ENCODE data around the gene MSL1. TPM values are rescaled to one million over a fixed set of nuclear protein-coding genes. Genes with fewer than 3 reads are reported as not detected.

The MSL1 gene
- total RNA-seq, 2 donors from 2014 or later, result 66.7 to 68.8 TPM

DNA sequence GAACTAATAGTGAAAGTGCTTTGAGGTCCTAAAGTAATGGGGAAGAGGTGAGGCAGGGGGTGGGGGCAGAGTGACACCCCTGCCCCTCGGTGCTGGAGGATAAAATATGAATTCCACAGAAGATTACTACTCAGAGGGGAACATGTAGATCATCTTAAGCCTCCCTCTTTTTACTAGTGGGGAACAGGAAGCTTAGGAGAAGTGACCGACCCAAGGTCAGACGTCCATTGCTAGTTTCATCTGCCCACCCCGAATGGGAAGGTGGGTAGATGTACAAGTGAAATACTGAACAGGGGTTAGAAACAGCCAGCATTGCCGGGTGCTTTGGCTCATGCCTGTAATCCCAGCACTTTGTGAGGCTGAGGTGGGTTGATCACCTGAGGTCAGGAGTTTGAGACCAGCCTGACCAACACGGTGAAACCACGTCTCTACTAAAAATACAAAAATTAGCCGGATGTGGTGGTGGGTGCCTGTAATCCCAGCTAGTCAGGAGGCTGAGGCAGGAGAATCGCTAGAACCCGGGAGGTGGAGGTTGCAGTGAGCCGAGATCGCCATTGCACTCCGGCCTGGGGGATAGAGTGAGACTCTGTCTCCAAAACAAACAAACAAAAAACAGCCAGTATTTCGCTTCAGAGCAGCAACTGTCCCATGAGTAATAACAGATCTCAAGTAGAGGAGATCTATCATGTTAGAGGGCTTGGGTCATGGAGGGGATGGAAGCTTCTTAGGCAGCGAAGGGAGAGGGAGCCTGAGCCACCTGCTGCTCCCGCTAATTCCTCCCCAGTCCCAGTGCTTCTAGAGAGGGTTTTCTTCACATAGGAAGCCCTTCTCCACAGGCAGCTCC, 20.2 kb upstream of the MSL1 start:
- intact Hi-C loops (cut with DNase I), result no loop called here
- no peak for DNase-seq (ENCODE audit: low spot score)

DNA sequence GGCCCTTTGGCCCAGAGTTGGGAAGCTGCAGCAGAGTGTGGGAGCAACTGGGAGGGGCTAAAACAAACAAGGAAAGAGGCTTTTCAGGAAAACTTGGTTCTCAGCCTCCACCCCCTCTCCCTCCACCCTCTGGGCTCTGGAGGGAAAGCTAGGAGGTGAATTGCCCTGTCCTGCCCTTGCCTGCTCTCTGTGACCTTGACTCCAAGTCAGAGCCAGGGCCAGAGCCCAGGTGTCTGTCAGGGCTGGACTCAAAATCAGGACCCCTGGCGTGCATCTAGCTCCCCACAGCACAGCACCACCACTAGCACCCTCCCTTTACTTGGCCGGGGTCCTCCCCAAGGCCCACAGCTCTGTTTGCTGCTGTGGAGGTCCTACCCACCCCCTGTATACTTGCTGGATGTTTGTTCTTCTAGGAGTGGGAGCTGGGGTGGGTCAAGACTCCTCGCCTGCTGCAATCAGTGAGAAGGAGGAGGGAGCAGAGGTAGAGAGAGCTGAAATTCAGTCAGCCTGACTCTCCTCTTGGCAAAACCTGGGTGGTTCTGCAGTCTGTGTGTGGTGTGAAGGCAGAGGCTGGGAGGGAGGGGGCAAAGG, 18.6 kb upstream of the MSL1 start:
- no peak for DNase-seq (ENCODE audit: low spot score)
- intact Hi-C loops (cut with DNase I), result no loop called here

DNA sequence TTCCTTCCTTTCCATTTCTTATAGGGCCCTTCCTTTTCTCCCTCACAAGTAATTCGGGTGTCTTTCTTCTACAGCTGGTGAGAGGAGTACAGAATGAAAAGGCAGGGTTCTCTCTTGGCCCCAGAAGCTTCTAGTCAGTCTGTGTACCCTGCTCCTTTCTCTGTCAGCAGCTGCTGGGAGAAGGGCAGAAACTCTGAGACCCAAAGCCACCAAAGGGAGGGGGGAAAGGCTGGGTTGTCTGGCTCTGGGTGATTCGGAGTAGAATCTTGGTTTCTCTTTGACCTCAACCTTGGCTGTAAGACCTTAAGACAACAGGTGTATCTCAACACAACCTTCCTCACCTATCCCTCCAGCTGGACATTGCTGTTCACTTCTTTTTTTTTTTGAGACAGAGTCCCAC, 18.1 kb upstream of the MSL1 start:
- DNase-seq (ENCODE audit: low spot score), result no peak
- intact Hi-C loops (cut with DNase I), result no loop called here

DNA sequence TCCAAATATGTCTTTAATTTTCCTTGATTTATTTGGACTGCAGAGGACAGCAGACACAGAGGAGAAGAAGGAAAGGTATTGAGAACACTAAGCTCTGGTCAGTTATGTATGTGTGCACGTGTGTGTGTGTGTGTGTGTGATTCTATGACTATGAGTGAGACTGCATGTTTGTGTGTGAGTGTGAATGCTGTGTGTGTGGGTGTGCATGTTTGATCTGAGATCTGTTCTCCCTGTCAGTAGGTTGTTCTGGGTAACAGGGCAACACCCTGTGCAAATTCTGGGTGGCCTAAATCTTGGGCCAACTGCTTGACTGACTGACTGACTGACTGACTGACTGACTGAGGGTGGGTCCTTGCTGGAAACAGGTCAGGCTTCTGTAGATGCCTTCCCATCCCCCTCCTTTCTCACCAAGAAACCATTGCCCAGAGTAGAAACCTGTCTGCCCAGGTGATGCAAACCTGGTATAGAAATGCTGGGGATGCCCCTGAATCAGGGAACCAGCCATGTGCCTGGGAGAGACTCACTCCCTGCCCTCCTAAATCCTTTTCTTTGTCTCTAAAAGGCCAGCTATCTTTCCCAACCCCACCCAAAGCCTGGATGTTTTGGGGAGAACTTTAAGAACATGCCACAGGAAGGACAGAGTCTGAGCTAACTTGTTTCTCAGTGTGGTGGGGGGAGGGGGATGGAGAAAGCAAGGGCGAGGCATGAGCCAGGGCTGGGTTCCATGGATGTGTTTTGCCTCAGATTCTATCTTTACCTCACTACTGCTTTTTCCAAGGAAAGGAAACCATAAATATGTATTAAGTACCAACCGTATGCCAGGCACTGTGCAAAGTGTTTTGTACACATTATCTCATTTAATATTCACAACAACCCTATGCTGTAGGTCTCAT, 16.9 kb upstream of the MSL1 start:
- no peak for DNase-seq (ENCODE audit: low spot score)
- intact Hi-C loops (cut with DNase I), result no loop called here

DNA sequence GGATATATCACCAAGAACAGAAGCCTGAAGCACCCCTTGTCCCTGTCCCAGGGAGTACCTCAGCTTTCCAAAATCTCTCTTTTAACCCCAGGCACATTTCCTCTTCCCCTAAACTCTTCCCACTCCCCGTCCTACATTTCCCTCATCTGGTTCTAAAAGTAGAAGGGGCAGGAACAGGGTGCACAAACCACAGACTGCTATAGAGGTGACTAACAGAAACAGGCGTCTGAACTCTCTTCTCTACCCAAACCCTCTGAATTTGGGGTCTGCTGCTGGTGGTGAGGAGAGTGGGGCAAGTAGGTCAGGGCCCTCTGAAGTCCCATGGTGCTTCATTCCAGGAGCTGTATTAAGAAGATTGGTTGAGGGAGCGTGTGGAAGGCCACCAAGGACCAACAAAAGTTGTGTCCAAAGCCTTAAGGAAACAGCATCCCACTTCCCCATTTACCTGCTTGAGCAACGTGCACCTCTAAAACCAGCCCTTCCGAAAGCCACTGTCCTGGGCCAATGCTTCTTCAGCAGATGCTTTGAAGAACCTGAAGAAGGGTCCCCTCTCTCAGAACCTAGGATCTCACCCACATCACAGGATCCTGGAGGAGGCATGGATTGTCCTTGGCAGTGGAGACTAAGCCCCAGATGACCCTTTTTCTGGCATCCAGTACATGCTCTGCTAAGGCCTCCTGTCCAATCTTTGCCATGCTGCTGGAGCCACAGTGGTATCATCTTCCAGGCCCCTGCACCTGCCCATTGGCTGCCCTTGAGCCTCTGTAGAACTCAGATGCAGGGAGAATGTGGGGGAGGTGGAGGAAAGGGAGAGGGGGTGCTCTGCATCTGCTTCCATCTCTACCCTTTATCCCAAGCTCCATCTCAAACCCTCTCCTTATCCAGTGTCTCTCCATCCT, 15.7 kb upstream of the MSL1 start:
- intact Hi-C loops (cut with DNase I), result no loop called here
- DNase-seq (ENCODE audit: low spot score), result no peak

DNA sequence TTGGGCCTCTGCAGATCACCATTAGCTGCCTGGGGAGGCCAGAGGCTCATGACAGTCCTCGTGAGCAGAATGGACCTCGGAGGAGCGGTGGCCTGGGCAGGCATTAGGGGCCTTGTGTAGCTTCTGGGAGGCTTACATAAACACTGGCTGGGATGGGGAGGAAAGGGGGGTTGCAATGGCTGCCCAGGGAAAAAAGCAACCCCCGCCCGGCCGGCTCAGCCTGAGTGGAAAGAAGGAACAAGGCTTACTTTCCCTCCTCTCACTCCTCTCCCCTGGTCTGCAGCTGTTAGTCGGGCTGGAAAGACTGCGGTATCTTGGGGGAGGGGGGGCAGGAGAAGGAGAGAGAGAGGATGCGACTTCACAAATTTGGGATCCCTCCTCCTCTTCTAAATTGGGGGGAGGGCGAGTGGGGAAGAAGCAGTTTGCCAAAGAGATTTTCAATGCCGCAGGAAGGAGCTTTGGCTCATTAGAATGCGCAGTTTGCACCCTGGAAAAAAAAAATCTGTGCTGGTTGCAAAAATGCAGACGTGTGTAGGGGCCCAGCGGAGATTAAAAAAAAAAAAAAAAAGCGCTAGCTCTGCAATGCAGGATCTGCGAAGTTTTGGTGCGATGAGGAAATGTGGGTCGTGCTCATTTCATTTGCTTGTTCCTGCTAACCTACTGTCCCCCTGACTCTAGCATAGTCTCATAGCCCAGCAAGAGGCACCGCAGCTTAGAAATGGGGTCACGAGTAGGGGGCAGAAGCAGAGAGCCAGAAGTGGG, 14.8 kb upstream of the MSL1 start:
- intact Hi-C loops (cut with DNase I), result no loop called here
- DNase-seq (ENCODE audit: low spot score), result no peak

DNA sequence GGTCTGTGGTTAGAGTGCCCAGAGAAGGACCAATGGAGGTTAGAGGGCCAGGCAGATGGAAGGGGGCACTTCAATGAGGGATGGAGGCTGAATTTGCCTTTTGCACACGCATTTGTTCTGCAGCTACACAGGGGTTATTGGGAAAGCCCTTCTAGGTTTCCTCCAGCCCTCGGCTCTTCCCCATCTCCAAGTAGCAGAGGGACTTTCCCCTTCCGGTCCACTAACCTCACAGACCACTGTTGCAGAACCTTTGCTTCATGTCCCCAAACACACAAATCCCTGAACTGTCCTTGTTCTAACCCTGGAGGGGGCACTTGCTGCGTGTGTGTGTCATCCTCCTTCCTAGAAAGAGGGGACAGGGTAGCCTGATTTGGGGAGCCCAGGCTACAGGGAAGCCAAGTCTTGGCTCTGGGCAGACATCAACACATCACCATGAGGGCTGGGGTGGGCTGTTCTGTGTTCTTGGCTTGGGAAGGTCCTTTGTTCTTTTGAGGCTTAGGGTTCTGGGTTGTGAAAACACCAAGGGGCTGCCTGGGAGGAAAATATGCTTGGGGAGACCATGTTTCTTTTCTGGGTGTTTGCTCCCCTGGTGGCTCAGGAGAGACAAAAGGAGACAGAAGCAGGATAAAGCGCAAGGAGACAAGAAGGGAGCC, 14.1 kb upstream of the MSL1 start:
- DNase-seq (ENCODE audit: low spot score), result no peak
- intact Hi-C loops (cut with DNase I), result no loop called here

DNA sequence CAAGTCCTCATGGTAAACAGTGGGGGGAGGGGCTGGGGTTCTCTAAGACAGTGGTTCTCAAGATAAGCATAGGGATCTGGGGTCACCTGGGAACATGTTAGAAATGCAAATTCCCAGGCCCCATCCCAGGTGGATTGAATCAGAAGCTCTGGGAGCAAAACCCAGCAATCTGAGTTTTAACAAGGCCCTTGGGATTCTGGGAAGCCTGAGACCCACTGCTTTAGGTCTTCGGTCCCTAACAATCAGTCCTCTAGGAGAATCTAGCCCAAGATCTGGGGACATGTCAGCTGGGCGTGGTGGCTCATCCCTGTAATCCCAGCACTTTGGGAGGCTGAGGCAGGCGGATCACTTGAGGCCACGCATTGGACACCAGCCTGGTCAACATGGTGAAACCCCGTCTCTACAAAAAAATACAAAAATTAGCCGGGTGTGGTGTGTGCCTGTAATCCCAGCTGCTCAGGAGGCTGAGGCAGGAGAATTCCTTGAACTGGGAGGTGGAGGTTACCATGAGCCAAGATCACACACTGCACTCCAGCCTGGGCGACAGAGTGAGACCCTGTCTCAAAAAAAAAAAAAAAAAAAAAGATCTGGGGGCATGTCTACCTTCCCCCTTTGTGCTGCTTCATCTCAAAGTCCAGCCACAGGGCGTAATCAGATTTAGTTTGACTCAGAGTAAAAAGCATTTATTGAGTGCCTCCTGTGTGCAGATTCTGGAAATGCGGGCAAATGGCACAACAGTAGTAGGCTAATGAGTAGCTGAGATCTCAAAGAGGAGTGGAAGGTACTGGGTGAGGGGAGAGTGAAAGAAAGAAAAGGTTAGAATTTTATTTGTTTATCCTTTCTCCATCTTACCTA, 12.6 kb upstream of the MSL1 start:
- DNase-seq (ENCODE audit: low spot score), result no peak
- intact Hi-C loops (cut with DNase I), result no loop called here

DNA sequence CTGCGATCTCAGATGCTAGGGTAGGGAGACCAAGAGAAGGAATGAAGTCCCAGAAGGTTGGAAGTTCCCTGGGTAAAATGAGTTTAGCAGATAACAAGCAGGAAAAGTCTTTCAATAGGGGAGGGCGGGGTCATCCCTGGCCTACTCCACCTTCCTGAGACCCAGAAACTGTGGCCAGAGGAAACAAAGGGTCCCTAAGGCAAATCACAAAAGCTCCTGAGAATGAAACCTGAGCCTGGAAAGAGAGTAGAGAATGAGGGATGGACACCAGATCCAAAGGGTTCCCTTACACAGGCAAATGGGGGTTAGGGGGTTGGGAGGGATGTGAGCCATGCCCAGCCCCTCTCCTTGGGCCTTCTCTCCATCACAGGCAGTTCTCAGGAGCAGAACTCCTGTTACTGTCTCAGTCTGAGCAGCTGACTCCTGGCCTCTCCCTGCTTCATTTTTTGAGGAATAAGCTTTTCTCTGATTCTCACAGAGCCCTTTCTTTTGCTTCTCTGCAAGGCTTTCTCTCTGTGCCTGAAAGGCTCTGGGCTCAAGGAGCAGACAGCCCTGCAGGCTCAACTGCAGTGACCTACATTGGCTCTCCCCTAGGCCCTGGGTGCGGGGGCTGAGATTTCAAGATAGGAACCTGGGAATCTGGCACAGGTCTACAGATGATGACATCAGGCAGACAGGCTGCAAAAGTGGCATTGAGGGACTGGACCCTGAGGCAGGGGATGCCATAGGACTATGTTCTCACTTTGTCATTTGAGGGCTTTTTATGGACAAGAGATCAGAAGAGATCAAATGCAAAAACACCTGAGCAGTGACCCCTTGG, 11.5 kb upstream of the MSL1 start:
- peak; percentile 51 for DNase-seq (ENCODE audit: low spot score)
- intact Hi-C loops (cut with DNase I), result loop anchor here in 1 of 2 donors (10.0 kb wide), 1 partner anchor 45 kb away; the partner anchor contains the start of gene THRA

DNA sequence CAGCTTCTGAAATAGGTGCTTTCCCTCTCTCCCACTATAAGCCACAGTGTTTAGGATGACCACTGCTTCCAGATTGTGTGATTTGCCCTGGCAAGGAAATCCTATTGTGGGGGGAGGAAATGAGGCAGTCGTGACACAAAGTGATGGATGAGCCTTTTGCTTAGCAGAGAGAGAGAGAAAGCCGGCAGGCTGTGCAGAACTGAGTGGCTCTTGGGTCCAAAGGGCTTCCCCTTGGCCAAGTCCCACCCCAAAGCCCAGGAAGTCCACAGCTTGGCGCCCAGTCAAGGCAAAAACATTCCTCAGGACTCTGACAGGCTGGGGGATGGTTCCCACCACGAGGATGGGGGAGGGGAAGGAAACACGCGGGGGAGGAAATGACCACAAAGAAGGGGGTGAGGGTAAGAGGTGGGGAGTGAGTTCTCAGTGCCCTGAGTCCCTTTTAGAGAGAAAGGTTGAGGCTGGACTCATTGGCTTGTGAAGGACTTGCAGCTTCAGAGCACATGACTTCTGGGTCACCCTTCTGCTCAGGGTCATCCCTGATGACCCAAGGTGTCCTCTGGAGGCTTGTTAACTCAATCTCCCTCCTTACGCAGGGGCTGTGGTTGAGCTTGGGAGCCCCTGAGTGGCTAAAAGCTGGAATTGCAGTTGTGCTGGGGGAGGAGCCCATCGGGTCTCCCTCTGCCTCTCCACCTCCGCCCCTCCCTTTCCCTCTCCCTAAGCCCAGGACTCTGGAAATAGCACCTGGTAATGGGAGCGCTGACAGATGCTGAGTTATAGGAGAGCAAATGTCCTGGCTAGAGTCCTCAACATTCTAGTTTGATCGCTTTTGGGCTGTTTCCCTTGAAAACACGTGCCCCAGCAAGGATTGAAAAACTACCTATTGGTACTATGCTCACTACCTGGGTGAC, 10.3 kb upstream of the MSL1 start:
- peak; percentile 96 for DNase-seq (ENCODE audit: low spot score)
- intact Hi-C loops (cut with DNase I), result loop anchor here in 1 of 2 donors (10.0 kb wide), 1 partner anchor 47 kb away; the partner anchor contains the start of gene THRA

DNA sequence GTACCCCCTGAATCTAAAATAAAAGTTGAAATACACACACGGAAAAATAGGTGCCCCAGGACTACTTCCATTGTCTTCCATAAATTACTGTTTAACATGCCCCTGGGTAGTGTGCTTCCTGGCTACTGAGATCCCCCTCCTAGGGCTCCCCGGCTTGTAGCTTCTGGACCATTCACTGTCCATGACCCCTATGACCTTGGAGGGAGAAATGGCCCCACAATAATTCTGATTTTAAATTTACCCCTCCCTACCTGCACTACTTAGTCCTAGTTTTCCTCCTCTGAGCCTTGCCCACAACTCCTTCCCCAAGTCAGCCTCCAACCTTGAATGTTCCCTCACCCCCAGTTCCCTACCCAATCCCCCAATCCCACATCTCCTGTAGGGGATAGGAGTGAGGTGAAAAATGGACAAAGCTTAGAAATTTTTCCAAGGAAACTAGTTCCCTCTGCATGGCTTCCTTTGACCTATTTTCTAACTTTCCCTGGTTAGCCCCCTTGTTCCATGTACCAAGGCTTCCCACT, 9.5 kb upstream of the MSL1 start:
- intact Hi-C loops (cut with DNase I), result loop anchor here in 1 of 2 donors (10.0 kb wide), 1 partner anchor 47 kb away; the partner anchor contains the start of gene THRA
- peak; percentile 18 for DNase-seq (ENCODE audit: low spot score)

DNA sequence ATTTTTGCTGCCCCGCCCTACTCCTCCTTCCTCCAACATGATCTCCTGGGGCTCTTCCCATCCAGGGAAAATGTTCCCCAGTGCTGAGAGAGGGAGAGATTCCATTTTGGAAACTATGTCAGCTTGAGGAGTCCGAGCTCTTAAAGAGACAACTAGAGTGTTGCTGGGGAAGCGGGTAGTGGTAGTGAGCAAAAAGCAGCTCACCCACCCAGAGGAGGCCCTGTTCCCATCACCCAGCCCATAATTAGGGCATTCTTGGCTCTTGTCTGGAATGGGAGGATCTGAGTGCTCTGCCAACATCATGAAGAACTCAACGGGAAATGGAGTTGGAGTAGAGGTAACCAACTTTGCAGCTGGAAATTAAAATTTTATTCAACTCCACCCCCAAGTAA, 9.1 kb upstream of the MSL1 start:
- DNase-seq (ENCODE audit: low spot score), result peak; percentile 66

DNA sequence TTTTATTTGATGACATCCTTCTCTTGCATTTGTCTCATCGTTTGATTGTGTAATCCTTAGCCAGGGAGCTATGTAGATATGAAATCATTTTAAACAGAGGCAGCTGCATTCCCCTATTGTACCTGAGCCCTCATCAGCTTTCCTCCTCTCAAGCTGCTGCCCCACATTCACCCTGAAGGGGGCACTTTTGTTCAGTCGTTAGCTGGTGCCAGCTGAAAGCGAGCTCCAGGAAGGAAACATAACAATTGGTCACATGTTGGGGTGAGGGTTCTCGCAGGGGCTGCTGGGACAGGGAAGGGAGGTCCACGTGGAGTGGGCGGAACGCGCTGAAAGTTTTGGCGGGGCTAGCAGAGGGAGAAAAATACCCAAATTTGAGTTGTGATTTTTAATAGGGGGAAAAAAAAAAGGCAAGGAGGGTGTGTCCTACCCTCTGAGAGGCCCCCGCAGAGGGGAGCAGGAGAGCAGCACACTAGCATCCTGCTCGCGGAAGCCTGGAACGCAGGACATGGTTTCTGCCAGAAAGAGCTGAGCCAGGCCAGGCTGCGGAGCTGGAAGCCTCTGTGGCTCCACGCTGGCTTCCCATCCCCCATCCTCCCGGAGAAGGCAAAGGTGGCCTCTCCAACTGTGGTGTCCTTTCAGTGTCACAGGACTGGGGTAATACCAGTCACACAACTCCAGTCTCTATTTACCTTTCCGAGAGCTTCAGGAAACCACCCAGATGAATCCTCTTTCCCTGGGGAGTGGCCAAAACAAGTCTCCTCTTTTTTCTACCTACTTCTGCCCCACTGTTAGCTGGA, 8.5 kb upstream of the MSL1 start:
- intact Hi-C loops (cut with DNase I), result loop anchor here in 1 of 2 donors (10.0 kb wide), 1 partner anchor 49 kb away; the partner anchor contains the start of gene THRA
- DNase-seq (ENCODE audit: low spot score), result peak; percentile 96

More for the DNA sequence above, 9.1 kb upstream of the MSL1 start:
- intact Hi-C loops (cut with DNase I), result loop anchor here in 1 of 2 donors (10.0 kb wide), 1 partner anchor 48 kb away; the partner anchor contains the start of gene THRA

DNA sequence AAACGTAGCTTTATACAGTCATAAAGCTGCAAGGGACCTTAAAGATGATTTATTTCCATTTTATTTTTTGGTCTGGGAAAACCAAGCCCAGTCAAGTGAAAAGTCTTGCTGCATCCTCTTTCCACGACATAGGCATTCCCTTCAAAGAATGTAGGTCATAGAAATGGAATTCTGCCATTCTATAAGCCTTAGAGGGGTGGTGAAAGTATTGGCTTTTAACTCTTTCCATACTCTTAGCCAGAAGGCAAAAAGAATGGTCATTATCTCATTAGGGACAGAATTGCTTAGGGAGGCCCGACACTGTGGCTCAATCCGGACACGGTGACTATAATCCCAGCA, 7.9 kb upstream of the MSL1 start:
- intact Hi-C loops (cut with DNase I), result loop anchor here (1.0 to 10.0 kb wide), 2 partner anchors 17 to 49 kb away; partner anchors contain the start of gene THRA (in 1 of the 2)
- no peak for DNase-seq (ENCODE audit: low spot score)

Measured in posterior vena cava (tissue), 2 donors.